B cell (primary cell): ENCODE results near the gene TLE6. TPM values are rescaled to one million over a fixed set of nuclear protein-coding genes. Genes with fewer than 3 reads are reported as not detected.
A peak's percentile ranks its signal among the peaks of the same experiment; 100 is the strongest.

Experiments used
- ATAC-seq: fragments of 200-7000 bp; cut with Tn5 transposase; one replicate; pipeline ENCODE4 v1.10.0; 2021; ENCODE audit warnings: low read depth, mild to moderate bottlenecking, moderate number of reproducible peaks, moderate library complexity
- CTCF ChIA-PET: fragments of 350-600 bp; sonication (Branson Sonifier 250); formaldehyde crosslinking; loops from one replicate; lab custom pipeline; 2021; ENCODE audit warnings: antibody characterized with exemption, inconsistent platforms; lab: Charles Lee
- POLR2A ChIA-PET: fragments of 350-600 bp; sonication (Branson Sonifier 250); formaldehyde crosslinking; loops from one replicate; lab custom pipeline; 2021; ENCODE audit warnings: antibody characterized with exemption; lab: Charles Lee
- DNase-seq: peaks from one replicate; pipeline ENCODE4 v3.0.0; 2013
- H2AFZ ChIP-seq: 2 replicates; pipeline ENCODE4 v1.6.1; 2012; ENCODE audit warnings: mild to moderate bottlenecking, low read depth, low read length; ENCODE audit not compliant: insufficient read depth, poor library complexity, severe bottlenecking
- H3K27ac ChIP-seq, 2 donors: 1 replicate in 1 of 2; 2 replicates in 1 of 2; pipeline ENCODE4 v1.5.1; 2012 to 2013; ENCODE audit warnings: low read length in 2 of 2, mild to moderate bottlenecking in 2 of 2, moderate library complexity in 1 of 2
- H3K27me3 ChIP-seq, 4 experiments: fragments of 200-600 bp in 1 of 4; sonication (generic) in 1 of 4; replicated peaks in 1 of 4; 1 replicate in 2 of 4; 2 replicates in 2 of 4; pipeline versions ENCODE4 v1.6.1 to v1.7.0; 2013 to 2016; ENCODE audit warnings: low read length in 3 of 4, mild to moderate bottlenecking in 2 of 4, mixed read lengths in 1 of 4, moderate library complexity in 1 of 4; ENCODE audit not compliant: insufficient read depth in 4 of 4, control insufficient read depth in 3 of 4; ENCODE audit errors: control extremely low read depth in 1 of 4
- H3K36me3 ChIP-seq, 2 experiments: replicated peaks in 1 of 2; 1 replicate in 1 of 2; 2 replicates in 1 of 2; pipeline versions ENCODE4 v1.6.1 to v1.7.1; 2013; ENCODE audit warnings: low read length in 1 of 2; ENCODE audit not compliant: insufficient read depth in 2 of 2, control insufficient read depth in 1 of 2; ENCODE audit errors: control extremely low read depth in 1 of 2, extremely low read depth in 1 of 2
- H3K4me1 ChIP-seq, 2 donors: fragments of 200-600 bp in 1 of 2; sonication (generic) in 1 of 2; 1 replicate in 1 of 2; 2 replicates in 1 of 2; pipeline versions ENCODE4 v1.5.1 to v1.6.1; 2013 to 2017; ENCODE audit warnings: low read length in 2 of 2; ENCODE audit not compliant: control insufficient read depth in 2 of 2, insufficient read depth in 2 of 2
- H3K4me2 ChIP-seq: replicated peaks from 2 replicates; pipeline ENCODE3; 2012; ENCODE audit warnings: mild to moderate bottlenecking, low read depth, low read length; ENCODE audit not compliant: poor library complexity, severe bottlenecking
- H3K4me3 ChIP-seq, 5 experiments: fragments of 200-600 bp in 1 of 5; sonication (generic) in 1 of 5; 1 replicate in 3 of 5; 2 replicates in 2 of 5; pipeline versions ENCODE4 v1.5.1 to v1.7.0; 2011 to 2016; ENCODE audit warnings: low read length in 4 of 5, mild to moderate bottlenecking in 4 of 5, low read depth in 2 of 5, control low read depth in 1 of 5, moderate library complexity in 1 of 5; ENCODE audit not compliant: insufficient read depth in 1 of 5; ENCODE audit errors: control extremely low read depth in 1 of 5, extremely low read depth in 1 of 5
- H3K79me2 ChIP-seq: fragments of 200-600 bp; sonication (generic); one replicate; pipeline ENCODE4 v1.6.0; 2016; ENCODE audit warnings: low read length; ENCODE audit not compliant: control insufficient read depth, insufficient read depth
- H3K9ac ChIP-seq: fragments of 200-600 bp; sonication (generic); 2 replicates; pipeline ENCODE4 v1.6.1; 2017; ENCODE audit warnings: mild to moderate bottlenecking, low read length, moderate library complexity
- H3K9me3 ChIP-seq, 3 donors: one replicate each; pipeline versions ENCODE4 v1.6.1 to v1.7.1; 2013; ENCODE audit warnings: low read length in 2 of 3; ENCODE audit not compliant: control insufficient read depth in 2 of 3, insufficient read depth in 1 of 3; ENCODE audit errors: control extremely low read depth in 1 of 3
- H4K20me1 ChIP-seq: 2 replicates; pipeline ENCODE4 v1.6.0; 2012; ENCODE audit warnings: mild to moderate bottlenecking, low read length; ENCODE audit not compliant: insufficient read depth, control insufficient read depth, poor library complexity, severe bottlenecking
- H3K27ac Mint-ChIP-seq: one replicate; pipeline ENCODE4 v1.8.0; 2021; ENCODE audit warnings: mixed read lengths
- H3K27me3 Mint-ChIP-seq: one replicate; pipeline ENCODE4 v1.8.0; 2021; ENCODE audit warnings: mixed read lengths
- H3K4me1 Mint-ChIP-seq: one replicate; pipeline ENCODE4 v1.8.0; 2021; ENCODE audit warnings: mixed read lengths
- H3K4me3 Mint-ChIP-seq: one replicate; pipeline ENCODE4 v1.8.0; 2021; ENCODE audit warnings: mixed read lengths
- H3K9me3 Mint-ChIP-seq: one replicate; pipeline ENCODE4 v1.8.0; 2022; ENCODE audit warnings: mixed read lengths; ENCODE audit not compliant: insufficient read depth
- EZH2 ChIP-seq: IDR thresholded peaks from 2 replicates; pipeline ENCODE4 v1.6.1; 2012; ENCODE audit warnings: borderline replicate concordance, low read depth, mild to moderate bottlenecking, moderate library complexity, low read length; ENCODE audit not compliant: insufficient read depth, poor library complexity, severe bottlenecking
- WGBS: methylation state at CpG from one replicate; pipeline ENCODE4 v1.1.5; 2013; ENCODE audit warnings: missing lambda C conversion rate; ENCODE audit not compliant: insufficient coverage; 5-methylcytosine and 5-hydroxymethylcytosine counted together
- intact Hi-C: fragments of 100-400 bp; cut with micrococcal nuclease; formaldehyde crosslinking; loops from one replicate; pipeline ENCODE4 v1.10.0; 2022
- polyA plus RNA-seq: library from polyadenylated mRNA; depleted of rRNA; stranded (reverse); fragments of >200 nt; gene quantifications from 2 replicates; pipeline ENCODE4 v1.2.3, GENCODE V29; 2012
- total RNA-seq, 2 donors: library from RNA; stranded (reverse); fragments of 120-200 nt in 1 of 2; gene quantifications; 1 replicate in 1 of 2; 2 replicates in 1 of 2; pipeline versions ENCODE4 v1.2.3 to v1.2.4, GENCODE V29; 2013 to 2022
- TF ChIP-seq, protein P1 (sequence below): fragments of 200-600 bp; IDR thresholded peaks from one replicate; pipeline ENCODE4 v1.8.0; 2022; ENCODE audit warnings: antibody characterized with exemption, mild to moderate bottlenecking

The TLE6 gene
- total and polyA plus RNA-seq, 2 donors (not counting 1 experiment from before 2014, with no cell fraction given), result 1.5 to 3.0 TPM

DNA sequence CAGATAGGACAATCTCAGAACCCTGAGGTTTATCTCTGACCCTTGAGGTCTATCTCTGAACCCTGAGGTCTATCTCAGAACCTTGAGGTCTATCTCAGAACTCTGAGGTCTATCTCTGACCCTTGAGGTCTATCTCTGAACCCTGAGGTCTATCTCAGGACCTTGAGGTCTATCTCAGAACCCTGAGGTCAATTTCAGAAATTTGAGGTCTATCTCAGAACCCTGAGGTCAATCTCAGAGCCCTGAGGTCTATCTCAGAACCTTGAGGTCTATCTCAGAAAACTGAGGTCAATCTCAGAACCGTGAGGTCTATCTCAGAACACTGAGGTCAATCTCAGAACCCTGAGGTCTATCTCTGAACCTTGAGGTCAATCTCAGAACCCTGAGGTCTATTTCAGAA lies 49.4 kb downstream of the TLE6 start:
- H3K9me3 ChIP-seq, result peaks cover 0 to 12% (median 2%) of the 10 kb centered on the region in 3 donors
- H3K4me1 ChIP-seq, result peaks cover 24 to 30% of the 10 kb centered on the region in 2 donors
- H2AFZ ChIP-seq, result no peak overlapping the region
- no peak overlapping the region for H3K4me3 ChIP-seq
- intact Hi-C loops, result no loop called here
- no peak overlapping the region for H3K4me2 ChIP-seq
- ChIA-PET POLR2A (no interaction called here), CTCF (no interaction called here)
- no peak for ATAC-seq
- H4K20me1 ChIP-seq, result no peaks in the 10 kb centered on the region
- H3K9me3 Mint-ChIP-seq, result no peaks in the 10 kb centered on the region
- H3K27me3 ChIP-seq, result peaks cover 0 to 58% (median 30%) of the 10 kb centered on the region in 4 experiments
- 94% methylated on average over 1 of the region's 1 CpG for WGBS
- no peaks in the 10 kb centered on the region for H3K79me2 ChIP-seq
- no peak overlapping the region for H3K4me3 Mint-ChIP-seq
- TF ChIP-seq EZH2, result no peak
- TF ChIP-seq, protein P1, sequence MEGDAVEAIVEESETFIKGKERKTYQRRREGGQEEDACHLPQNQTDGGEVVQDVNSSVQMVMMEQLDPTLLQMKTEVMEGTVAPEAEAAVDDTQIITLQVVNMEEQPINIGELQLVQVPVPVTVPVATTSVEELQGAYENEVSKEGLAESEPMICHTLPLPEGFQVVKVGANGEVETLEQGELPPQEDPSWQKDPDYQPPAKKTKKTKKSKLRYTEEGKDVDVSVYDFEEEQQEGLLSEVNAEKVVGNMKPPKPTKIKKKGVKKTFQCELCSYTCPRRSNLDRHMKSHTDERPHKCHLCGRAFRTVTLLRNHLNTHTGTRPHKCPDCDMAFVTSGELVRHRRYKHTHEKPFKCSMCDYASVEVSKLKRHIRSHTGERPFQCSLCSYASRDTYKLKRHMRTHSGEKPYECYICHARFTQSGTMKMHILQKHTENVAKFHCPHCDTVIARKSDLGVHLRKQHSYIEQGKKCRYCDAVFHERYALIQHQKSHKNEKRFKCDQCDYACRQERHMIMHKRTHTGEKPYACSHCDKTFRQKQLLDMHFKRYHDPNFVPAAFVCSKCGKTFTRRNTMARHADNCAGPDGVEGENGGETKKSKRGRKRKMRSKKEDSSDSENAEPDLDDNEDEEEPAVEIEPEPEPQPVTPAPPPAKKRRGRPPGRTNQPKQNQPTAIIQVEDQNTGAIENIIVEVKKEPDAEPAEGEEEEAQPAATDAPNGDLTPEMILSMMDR, result no peak
- H3K9ac ChIP-seq, result no peak overlapping the region
- peaks cover 20% of the 10 kb centered on the region for H3K4me1 Mint-ChIP-seq
- no peak for DNase-seq
- peaks cover 61% of the 10 kb centered on the region for H3K27me3 Mint-ChIP-seq
- H3K27ac Mint-ChIP-seq, result no peak overlapping the region
- no peaks in the 10 kb centered on the region for H3K36me3 ChIP-seq
- no peak overlapping the region for H3K27ac ChIP-seq

DNA sequence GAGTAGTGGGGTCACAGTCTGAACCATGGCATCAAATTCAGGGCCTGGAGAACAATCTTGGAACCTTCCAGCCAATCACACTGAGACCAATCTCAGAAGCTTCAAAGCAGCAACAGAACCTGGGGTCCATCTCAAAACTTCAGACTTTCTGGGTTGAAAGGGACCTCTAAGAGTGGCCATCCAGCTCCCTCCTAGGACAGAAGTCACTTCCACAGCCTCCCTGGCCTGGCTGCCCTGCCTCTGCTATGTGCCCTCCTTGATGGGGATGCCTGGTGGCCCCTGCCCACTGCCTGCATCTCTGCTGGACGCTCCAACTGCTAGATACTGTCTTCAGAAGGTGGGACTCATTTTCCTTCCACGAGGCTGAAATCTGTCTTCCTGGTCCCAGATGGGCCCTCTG lies 49.9 kb downstream of the TLE6 start:
- no peak for DNase-seq
- intact Hi-C loops, result no loop called here
- Histone ChIP-seq H3K36me3 (no peaks in the 10 kb centered on the region), H3K27ac (no peak overlapping the region), H3K4me1 (peaks cover 24 to 30% of the 10 kb centered on the region in 2 donors), H3K4me2 (no peak overlapping the region), H3K9ac (no peak overlapping the region), H3K27me3 (peaks cover 0 to 58% (median 30%) of the 10 kb centered on the region in 4 experiments), H3K4me3 (no peak overlapping the region), H4K20me1 (no peaks in the 10 kb centered on the region), H3K9me3 (peaks cover 0 to 12% (median 2%) of the 10 kb centered on the region in 3 donors), H3K79me2 (no peaks in the 10 kb centered on the region), H2AFZ (no peak overlapping the region)
- no peak for TF ChIP-seq EZH2
- TF ChIP-seq, protein P1, result no peak
- no peak overlapping the region for H3K27ac Mint-ChIP-seq
- no peaks in the 10 kb centered on the region for H3K9me3 Mint-ChIP-seq
- WGBS, result 79% methylated on average over 2 of the region's 2 CpGs
- ATAC-seq, result no peak
- POLR2A ChIA-PET, result no interaction called here
- H3K4me1 Mint-ChIP-seq, result peaks cover 20% of the 10 kb centered on the region
- H3K27me3 Mint-ChIP-seq, result peaks cover 62% of the 10 kb centered on the region
- peak overlapping the region; percentile 71 for H3K4me3 Mint-ChIP-seq
- CTCF ChIA-PET, result no interaction called here
